T-helper 1 cell treated with Interleukin-12 subunit alpha and Interleukin-12 subunit beta and Interleukin-4 antibody, amounts not matched to agents 30 ng/mL and 1 ng/mL, for 36 hours (primary cell): ENCODE measurements around the gene SEC22C. TPM values are rescaled to one million over a fixed set of nuclear protein-coding genes. Genes with fewer than 3 reads are reported as not detected.

Source experiments
- intact Hi-C: fragments of 100-400 bp; cut with micrococcal nuclease; formaldehyde crosslinking; loops from one replicate; pipeline ENCODE4 v1.15.1; 2024
- total RNA-seq: library from RNA; stranded (reverse); gene quantifications from 2 replicates; pipeline ENCODE4 v1.2.3, GENCODE V29; 2022

The SEC22C gene
- total RNA-seq, 1 donor from 2014 or later = 49.2 TPM

- intact Hi-C loops = no loop called here
These were observed 65.8 kb downstream of the SEC22C start for GRCh38 chr3:42515976-42516375.

- intact Hi-C loops = no loop called here
These were observed 66.3 kb downstream of the SEC22C start for GRCh38 chr3:42515391-42515916.

DNA sequence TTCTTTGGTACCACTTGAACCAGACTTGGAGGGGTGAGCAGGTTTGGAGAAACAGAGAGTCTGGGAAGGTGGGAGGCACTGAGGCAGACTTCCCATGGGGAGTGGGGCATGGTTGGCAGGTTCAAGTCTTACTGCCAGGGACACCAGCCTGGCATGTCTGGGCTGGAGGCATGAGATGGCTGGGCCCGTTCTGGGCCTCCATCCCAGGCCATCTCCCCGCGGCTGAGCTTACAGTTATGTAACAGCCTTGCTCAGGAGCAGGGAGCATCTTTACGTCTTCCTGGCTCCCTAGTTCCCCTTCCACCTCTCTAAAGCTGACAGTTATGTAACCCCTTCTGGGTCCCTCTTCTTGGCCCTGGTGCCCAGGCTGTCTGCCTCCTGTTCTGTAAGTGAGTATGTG is 66.9 kb downstream of the SEC22C start:
- intact Hi-C loops = no loop called here

GRCh38 chr3:42513521-42513920 is 68.2 kb downstream of the SEC22C start:
- intact Hi-C loops = no loop called here

GRCh38 chr3:42513121-42513520 is 68.6 kb downstream of the SEC22C start:
- intact Hi-C loops = no loop called here

- intact Hi-C loops = no loop called here
These were observed 70.0 kb downstream of the SEC22C start for GRCh38 chr3:42511736-42512135.

DNA sequence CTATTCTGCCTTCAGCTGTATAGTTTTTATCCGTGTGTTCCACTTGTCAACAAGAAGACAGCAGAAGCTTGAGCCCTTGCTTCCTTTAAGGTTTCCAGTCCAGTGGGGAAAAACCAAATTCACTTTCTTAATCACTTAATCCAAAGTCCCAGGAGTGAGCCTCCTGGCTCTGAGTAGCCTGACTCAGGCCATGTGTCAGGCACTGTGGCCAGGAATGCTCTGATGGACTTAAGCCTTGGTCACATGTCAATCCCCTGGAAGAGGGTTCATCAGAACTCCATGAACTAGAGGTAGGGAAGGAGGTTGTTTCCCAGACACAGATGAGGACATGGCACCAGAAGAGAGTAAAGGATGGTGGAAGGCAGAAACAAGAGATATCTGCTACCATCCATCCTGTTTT is 70.6 kb downstream of the SEC22C start:
- intact Hi-C loops = no loop called here

- intact Hi-C loops = no loop called here
These were observed 71.4 kb downstream of the SEC22C start for GRCh38 chr3:42510325-42510724.

DNA sequence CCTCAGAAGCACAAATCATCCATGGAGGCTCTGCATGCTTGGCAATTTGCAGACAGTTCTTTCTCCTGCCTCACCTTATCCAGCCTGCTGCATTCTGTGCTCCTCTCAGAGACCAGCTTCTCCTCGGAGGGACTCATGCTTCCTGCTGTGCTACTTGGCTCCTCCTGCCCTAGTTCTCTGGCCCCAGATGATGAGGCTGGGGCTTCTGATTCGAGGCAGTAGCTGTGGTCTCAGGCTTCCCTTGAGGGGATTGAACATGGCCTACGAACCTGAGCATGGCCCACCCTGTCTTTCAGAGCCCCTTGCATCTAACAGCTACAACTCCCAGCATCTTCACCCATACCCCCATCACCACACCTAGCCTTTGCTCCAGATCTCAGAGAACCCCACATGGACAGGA is 72.7 kb downstream of the SEC22C start:
- intact Hi-C loops = no loop called here

DNA sequence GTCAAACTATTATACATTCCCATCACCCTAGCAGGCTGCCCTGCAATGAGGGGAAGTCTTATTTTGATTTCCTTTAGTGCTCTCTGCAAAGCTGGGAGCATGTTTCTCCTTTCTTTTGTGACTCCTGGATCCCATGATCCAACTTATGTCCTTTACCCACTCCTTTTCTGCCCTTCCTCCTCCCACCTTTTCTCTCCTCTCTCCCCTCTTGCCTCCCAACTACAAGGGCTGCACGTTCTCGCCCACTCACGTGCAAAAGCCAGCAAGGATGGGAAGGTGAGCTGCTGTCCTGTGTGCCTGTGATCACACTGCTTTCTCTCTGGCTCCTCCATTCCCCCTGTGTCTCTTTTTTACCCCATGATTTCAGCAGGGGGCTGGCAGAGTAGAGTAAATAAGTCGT is 73.2 kb downstream of the SEC22C start:
- intact Hi-C loops = no loop called here

GRCh38 chr3:42507761-42508335 is 73.9 kb downstream of the SEC22C start:
- intact Hi-C loops = no loop called here

DNA sequence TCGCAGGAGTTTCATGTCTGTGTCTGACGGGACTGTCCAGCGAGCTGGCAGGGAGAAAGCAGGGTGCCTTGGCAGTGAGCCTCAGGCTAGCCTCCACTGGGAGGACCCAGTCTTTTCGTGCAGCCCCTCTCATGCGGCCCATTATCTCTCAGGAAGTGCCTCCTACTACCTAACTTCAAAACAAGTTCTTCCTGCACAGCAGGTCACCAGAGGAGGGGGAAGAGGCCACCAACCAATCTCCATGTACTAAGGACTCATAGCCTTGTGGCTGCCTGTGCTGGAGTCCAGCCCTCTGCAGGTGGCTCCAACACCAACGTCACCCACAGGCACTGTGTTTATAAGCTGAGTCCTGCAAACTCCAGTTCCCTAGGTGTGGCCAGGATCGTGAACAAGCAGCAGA is 74.5 kb downstream of the SEC22C start:
- intact Hi-C loops = no loop called here

GRCh38 chr3:42505849-42506410 is 75.8 kb downstream of the SEC22C start:
- intact Hi-C loops = no loop called here

DNA sequence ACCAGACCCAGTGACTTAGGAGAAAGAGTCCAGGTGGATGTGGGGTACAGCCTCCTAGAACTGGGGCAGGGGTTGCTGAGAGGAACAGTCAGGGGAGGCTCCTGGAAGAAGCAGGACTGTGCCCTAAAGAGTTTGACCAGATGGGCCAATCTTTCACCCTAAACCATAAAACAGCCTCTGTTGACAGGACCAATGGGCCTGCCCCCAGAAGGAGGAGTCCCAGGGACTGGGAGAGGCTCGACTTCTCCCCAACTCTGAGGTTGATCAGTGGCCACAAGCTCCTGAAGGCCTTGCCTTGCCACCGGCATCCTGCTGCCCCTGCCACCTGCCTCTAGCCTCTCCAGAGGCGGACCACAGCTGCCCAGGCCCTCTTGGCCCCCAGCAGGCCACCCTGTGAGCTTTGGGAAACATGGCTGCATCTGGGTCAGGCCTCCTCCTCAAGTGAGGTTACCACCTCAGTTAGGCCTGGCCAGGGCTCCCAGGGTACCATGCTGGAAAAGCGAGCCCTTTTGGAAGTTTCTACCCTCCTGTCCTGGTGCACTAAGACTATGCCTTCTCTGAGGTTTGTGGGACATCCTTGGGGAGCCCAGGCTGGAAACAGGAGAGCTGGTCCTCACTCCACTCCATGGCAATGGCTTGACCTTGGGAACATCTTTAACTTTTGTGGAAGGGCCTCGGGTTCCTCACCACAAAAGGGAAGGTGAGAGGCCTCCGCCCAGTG is 76.5 kb downstream of the SEC22C start:
- intact Hi-C loops = no loop called here

DNA sequence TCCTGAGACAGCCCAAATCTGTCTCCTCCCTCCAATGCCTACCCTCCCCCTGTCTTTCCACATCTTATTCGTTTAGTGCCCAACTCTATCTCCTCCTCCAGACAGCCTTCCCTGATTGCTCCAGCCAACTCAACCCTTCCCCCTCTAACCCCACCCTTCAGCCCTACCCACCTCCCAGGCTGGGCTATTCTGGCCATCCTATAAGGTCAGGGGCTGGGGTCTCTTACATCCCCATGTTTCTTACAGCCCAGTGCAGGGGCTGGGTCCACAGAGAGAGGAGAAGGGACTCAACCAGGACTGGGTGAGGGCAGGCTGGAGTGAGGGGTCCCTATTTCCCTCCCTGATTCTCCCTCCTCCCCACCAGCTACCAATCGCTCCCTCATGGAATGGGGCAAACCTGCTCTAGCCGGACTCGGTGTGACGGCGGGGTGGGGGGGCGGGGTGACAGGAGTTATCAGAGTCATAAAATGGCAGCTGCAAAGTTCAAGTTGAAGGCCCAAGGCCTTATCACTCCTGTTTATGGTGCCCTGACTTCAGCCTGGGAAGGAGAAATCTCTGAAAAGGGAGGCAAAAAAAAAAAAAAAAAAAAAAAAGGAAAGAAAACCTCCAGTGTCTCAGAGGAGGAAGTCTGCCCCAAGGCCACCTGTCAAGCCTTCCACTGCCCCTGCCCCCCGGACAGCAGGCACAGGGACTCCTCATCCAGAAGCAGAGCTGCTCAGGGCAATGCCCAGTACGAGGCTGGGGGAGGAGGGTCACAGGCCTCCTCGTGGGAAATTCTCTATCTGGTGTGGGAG is 77.2 kb downstream of the SEC22C start:
- intact Hi-C loops = loop anchor here (5.0 kb wide), 2 partner anchors 492 to 542 kb away; partner anchors contain the start of gene ULK4

GRCh38 chr3:42503957-42504333 is 77.8 kb downstream of the SEC22C start:
- intact Hi-C loops = loop anchor here (2.0 to 5.0 kb wide), 4 partner anchors 241 to 542 kb away; partner anchors contain the start of gene ULK4

GRCh38 chr3:42503251-42503924 is 78.4 kb downstream of the SEC22C start:
- intact Hi-C loops = loop anchor here (2.0 to 5.0 kb wide), 4 partner anchors 241 to 541 kb away; partner anchors contain the start of gene ULK4

DNA sequence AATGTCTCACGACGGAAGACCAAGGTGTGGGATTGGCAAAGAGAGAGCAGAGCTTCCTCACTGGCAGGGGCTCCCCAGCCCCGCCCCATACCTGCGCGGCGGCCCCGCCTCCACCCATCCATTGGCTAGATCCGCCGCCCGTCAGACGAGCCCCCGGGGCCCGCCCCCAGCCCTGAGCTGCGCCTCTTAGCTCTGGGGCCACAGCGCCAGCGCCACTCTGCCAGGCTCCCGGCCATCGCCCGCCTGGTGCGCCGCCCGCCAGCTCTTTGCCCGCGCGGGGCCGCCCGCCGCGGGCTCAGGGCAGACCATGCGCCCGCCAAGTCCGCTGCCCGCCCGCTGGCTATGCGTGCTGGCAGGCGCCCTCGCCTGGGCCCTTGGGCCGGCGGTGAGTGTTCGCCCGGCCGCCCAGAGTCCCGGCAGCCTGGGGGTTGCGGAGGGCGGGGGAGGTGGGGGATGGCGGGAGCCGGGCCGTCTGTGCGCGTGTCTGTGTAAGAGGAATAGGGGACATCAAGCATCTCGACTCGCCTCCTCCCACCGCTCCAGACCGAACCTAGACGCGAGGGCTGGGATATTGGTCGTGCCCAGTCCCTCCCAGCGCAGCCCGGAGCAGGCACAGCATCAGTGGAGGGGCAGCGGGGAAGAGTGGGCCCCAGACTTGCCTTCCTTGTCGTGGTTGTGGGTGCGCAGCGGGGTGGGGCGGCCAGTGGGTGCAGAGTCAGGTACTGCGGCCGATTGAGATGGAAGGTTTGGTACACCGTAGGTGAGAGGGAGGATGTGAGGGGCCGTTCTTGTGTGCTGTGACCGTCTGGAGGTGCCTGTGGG is 79.1 kb downstream of the SEC22C start, which contains the start of gene VIPR1:
Gene VIPR1, plus strand, starts transcription at position 215 of the 822 bp plus-strand sequence. Its CDS starts 93 bp downstream, at position 308.
- intact Hi-C loops = loop anchor here (1.0 to 5.0 kb wide), 13 partner anchors 34 to 1302 kb away; partner anchors contain the start of genes NKTR, SEC22C, SS18L2 and ULK4

DNA sequence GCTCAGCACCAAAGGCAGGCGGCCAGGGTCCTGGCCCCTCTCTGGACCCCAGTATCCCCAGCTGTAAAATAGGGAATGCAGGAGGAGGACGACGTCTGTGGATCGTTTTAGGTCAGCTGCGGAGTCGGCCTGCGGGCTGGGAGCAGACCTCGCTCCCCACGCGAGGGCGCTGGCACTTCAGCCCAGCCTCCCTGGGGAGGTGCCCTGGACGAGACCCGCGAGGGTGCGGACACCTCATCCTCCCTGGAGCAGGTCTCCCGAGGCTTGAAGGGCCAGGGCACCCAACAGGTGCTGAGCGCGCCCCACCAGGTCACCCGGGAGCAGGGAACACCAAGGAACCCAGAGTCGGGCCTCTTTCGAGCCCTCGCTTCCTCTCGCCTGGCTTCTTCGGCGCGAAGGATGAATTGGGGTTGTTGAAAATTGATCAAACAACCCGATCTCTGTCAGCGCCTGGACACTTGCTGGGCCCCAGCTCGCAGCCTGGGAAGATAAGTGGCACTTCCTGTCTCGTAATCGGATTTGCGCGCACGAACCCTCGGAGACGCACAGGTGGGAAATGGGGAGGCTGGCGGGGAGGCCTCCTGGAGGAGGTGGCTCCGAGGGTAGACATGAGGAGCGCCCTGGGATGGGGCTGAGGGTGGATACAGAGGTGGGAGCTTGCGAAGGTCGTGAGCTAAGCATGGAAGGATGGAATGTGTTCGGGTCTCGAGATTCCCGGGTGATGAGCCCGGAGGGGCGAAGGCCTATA is 79.9 kb downstream of the SEC22C start:
- intact Hi-C loops = loop anchor here (1.0 to 5.0 kb wide), 13 partner anchors 34 to 1302 kb away; partner anchors contain the start of genes NKTR, SEC22C, SS18L2 and ULK4
